Measurements from ENCODE around the gene ADNP. TPM values are rescaled to one million over a fixed set of nuclear protein-coding genes. Genes with fewer than 3 reads are reported as not detected.

Gene ADNP
- total RNA-seq, 4 donors from 2014 or later, result 40.2 to 57.9 (median 47.4) TPM

GRCh38 chr20:50865114-50865513, 66.1 kb downstream of the ADNP start:
- Histone ChIP-seq H3K36me3 (no peaks in the 10 kb centered on the region), H3K27ac (no peak overlapping the region), H3K9me3 (no peaks in the 10 kb centered on the region), H3K4me3 (no peak overlapping the region), H3K4me1 (no peaks in the 10 kb centered on the region), H3K27me3 (no peaks in the 10 kb centered on the region)
- TF ChIP-seq POLR2A (IDR thresholded peaks at IDR 0.05), result no peak
- no peak for TF ChIP-seq EP300 (IDR thresholded peaks at IDR 0.05)
- TF ChIP-seq, protein P1, sequence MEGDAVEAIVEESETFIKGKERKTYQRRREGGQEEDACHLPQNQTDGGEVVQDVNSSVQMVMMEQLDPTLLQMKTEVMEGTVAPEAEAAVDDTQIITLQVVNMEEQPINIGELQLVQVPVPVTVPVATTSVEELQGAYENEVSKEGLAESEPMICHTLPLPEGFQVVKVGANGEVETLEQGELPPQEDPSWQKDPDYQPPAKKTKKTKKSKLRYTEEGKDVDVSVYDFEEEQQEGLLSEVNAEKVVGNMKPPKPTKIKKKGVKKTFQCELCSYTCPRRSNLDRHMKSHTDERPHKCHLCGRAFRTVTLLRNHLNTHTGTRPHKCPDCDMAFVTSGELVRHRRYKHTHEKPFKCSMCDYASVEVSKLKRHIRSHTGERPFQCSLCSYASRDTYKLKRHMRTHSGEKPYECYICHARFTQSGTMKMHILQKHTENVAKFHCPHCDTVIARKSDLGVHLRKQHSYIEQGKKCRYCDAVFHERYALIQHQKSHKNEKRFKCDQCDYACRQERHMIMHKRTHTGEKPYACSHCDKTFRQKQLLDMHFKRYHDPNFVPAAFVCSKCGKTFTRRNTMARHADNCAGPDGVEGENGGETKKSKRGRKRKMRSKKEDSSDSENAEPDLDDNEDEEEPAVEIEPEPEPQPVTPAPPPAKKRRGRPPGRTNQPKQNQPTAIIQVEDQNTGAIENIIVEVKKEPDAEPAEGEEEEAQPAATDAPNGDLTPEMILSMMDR (IDR thresholded peaks at IDR 0.05), result no peak
- 80 to 86% methylated on average over 6 of the region's 6 CpGs for WGBS, 2 donors
- DNase-seq (ENCODE audit: low spot score in 2 of 2), result no peak

DNA sequence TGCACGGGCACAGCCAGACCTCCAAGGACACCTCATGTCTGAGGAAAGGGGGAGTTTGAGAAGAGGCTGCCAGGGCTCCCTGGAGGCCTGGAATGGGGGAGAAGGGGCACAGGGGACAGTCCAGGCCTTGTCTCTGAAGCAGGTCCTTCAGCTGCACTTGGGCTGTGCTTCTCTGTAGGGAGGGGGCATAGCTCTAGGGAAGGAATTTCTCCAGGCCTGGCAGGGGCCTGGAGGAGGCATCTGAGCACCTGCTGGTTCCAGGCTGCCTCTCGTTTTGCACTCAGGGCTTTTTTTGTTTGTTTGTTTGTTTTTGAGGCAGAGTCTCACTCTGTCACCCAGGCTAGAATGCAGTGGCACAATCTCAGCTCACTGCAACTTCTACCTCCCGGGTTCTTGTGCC, 68.7 kb downstream of the ADNP start:
- TF ChIP-seq EP300 (IDR thresholded peaks at IDR 0.05) (no peak), POLR2A (IDR thresholded peaks at IDR 0.05) (no peak)
- TF ChIP-seq, protein P1 (IDR thresholded peaks at IDR 0.05), result no peak
- Histone ChIP-seq H3K4me3 (no peak overlapping the region), H3K27me3 (no peaks in the 10 kb centered on the region), H3K36me3 (no peaks in the 10 kb centered on the region), H3K9me3 (no peaks in the 10 kb centered on the region), H3K27ac (no peak overlapping the region), H3K4me1 (no peaks in the 10 kb centered on the region)
- no peak for DNase-seq (ENCODE audit: low spot score in 2 of 2)
- WGBS, 2 donors, result 54 to 59% methylated on average over 3 of the region's 3 CpGs

- H3K36me3 ChIP-seq, result no peaks in the 10 kb centered on the region
- no peaks in the 10 kb centered on the region for H3K9me3 ChIP-seq
- H3K4me3 ChIP-seq, result no peak overlapping the region
- H3K27ac ChIP-seq, result no peak overlapping the region
- H3K27me3 ChIP-seq, result no peaks in the 10 kb centered on the region
- DNase-seq (ENCODE audit: low spot score in 2 of 2), result no peak
- WGBS, 2 donors, result 55 to 77% methylated on average over 12 of the region's 12 CpGs
- H3K4me1 ChIP-seq, result no peaks in the 10 kb centered on the region
- TF ChIP-seq, protein P1 (IDR thresholded peaks at IDR 0.05), result no peak
- TF ChIP-seq POLR2A (IDR thresholded peaks at IDR 0.05) (no peak), EP300 (IDR thresholded peaks at IDR 0.05) (no peak)
Measured at GRCh38 chr20:50861012-50861411, 70.2 kb downstream of the ADNP start.

DNA sequence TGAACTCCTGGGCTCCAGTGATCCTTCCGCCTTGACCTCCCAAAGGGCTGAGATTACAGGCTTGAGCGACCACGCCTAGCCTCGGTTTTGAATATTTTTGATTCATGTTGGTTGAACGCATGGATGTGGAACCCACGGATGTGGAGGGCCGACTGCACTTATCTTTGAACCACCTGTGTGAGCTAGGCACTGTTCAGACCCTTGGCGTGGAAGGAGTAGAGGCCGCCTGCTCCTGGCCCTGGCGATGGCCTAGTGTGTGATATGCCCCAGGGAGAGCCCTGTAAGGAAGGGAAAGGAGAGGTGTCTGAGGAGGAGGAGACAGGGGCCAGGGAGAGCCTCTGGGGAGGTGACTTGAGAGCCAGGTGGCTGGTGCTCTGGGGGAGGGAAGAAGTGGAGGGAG, 72.1 kb downstream of the ADNP start:
- WGBS, 2 donors, result 95% methylated on average over 10 of the region's 10 CpGs

DNA sequence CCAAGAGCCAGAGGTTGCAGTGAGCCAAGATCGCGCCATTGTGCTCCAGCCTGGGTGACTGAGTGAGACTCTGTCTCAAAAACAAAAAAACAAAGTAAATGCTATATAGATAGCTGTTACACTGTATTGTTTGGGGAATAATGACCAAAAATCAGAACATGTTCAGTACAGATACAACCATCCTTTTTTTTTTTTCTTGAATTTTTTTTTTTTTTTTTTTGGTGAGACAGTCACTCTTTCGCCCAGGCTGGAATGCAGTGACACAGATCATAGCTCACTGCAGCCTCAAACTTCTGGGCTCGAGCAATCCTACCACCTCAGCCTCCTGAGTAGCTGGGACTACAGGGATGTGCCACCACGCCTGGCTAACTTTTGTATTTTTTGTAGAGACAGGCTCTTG, 72.7 kb downstream of the ADNP start:
- no peak for DNase-seq (ENCODE audit: low spot score in 2 of 2)
- 95 to 96% methylated on average over 5 of the region's 5 CpGs for WGBS, 2 donors
- Histone ChIP-seq H3K27me3 (no peaks in the 10 kb centered on the region), H3K9me3 (no peaks in the 10 kb centered on the region), H3K4me3 (no peak overlapping the region), H3K4me1 (no peaks in the 10 kb centered on the region), H3K36me3 (no peaks in the 10 kb centered on the region), H3K27ac (no peak overlapping the region)
- TF ChIP-seq POLR2A (IDR thresholded peaks at IDR 0.05), result no peak
- TF ChIP-seq, protein P1 (IDR thresholded peaks at IDR 0.05), result no peak
- TF ChIP-seq EP300 (IDR thresholded peaks at IDR 0.05), result no peak

More for the DNA sequence above, 72.1 kb downstream of the ADNP start:
- no peak overlapping the region for H3K27ac ChIP-seq
- no peaks in the 10 kb centered on the region for H3K27me3 ChIP-seq
- TF ChIP-seq, protein P1 (IDR thresholded peaks at IDR 0.05), result no peak
- TF ChIP-seq POLR2A (IDR thresholded peaks at IDR 0.05) (no peak), EP300 (IDR thresholded peaks at IDR 0.05) (no peak)
- no peak for DNase-seq (ENCODE audit: low spot score in 2 of 2)
- no peaks in the 10 kb centered on the region for H3K9me3 ChIP-seq
- H3K4me1 ChIP-seq, result no peaks in the 10 kb centered on the region
- H3K4me3 ChIP-seq, result no peak overlapping the region
- H3K36me3 ChIP-seq, result no peaks in the 10 kb centered on the region
